ENCODE measurements around the gene ISY1.
A peak's percentile ranks its signal among the peaks of the same experiment; 100 is the strongest.
"Not testable (repeated sequence)": the region's sequence is repeated elsewhere in the genome, so short reads cannot be mapped to it uniquely, and the experiment has no call there.

Gene ISY1

DNA sequence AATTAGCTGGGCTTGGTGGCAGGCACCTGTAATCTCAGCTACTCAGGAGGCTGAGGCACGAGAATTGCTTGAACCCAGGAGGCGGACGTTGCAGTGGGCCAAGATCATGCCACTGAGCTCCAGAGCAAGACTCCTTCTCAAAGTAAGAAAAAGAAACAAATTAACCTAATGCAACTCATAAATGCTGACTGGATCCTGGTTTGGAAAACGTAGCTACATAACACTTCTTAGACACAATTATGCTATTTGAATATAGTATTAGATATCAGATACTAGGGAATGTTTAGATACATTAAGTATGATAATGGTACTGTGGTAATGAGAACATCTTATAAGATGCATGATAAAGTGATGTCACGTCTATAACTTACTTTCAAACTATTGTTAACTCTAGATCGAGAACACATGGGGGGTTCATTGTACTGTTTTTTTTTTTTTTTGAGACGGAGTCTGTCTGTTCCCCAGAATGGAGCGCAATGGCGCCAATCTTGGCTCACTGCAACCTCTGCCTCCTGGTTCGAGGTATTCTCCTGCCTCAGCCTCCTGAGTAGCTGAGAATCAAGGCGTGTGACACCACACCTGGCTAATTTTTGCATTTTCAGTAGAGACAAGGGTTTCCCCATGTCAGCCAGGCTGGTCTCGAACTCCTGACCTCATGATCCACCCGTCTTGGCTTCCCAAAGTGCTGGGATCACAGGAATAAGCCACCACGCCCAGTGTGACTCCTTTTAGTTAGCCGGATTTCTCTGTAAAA, 5.9 kb upstream of the ISY1 start:
- no peak for DNase-seq (ENCODE audit: low spot score)

GRCh38 chr3:129165594-129165993, 4.7 kb upstream of the ISY1 start:
- not testable (repeated sequence) for DNase-seq (ENCODE audit: low spot score)

GRCh38 chr3:129164500-129164899, 3.6 kb upstream of the ISY1 start:
- DNase-seq (ENCODE audit: low spot score) = no peak

DNA sequence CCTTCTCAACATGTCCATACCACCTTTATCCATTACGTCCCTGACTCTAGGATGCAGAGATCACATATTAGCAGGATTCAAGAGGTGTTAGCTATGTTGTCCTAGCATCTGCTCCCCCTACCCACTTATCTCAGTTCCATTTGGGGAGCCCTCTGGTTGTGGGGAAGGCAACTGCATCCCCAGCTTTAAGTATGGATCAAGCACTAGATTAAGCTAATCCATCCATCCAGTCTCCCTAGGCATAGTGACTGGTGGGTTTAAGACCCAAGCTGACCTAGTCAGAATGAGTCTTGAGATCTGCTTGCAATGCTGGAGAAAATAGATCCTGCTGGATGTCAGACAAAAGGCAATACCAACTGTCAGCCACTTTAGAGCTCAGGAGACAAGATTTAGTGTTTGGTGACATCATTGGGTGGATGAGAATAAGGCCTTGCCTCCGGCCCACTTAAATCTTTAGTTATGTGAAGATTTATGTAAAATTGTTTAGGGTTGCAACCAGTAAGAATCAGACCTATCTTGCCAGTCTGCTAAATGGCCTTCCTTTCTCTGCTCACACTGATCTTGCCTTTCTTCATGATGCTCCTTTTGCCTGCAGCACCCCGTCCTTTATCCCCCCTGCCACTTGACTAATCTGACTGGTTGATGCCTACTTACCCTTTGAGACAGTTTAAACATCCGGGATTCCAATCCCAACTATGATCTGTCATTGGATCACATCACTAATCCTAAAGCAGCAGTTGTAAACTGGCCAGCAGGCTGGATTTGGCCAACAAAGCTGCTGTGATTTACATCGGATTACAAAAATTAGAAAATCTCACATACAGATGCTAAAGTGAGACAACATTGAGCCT, 2.1 kb upstream of the ISY1 start:
- DNase-seq (ENCODE audit: low spot score) = no peak

GRCh38 chr3:129161860-129162271, 1.0 kb upstream of the ISY1 start:
- DNase-seq (ENCODE audit: low spot score) = peak; percentile 26

DNA sequence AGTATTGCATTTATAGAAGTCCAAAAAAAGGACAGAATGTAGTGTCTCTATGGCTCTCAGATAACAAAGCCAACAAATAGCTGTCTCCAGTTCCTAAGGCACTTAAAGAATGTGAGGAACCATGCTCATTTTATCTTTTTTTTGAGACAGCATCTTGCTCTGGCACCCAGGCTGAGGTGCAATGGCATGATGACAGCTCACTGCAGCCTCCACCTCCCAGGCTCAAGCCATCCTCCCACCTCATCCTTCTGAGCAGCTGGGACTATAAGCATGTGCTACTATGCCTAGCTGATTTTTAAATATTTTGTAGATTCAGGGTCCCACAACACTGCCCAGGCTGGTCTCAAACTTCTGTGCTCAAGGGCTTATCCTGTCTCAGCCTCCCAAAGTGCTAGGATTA, 16.1 kb downstream of the ISY1 start:
- no peak for DNase-seq (ENCODE audit: low spot score)

DNA sequence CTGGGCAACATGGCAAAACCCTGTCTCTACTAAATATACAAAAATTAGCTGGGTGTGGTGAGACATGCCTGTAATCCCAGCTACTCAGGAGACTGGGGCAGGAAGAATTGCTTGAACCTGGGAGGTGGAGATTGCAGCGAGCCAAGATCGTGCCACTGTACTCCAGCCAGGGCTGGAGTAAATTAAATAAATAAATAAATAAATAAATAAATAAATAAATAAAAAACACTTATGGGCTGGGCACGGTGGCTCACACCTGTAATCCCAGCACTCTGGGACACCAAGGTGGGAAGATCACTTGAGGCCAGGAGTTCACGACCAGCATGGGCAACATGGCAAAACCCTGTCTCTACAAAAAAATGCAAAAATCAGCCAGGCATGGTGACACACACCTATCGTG, 19.9 kb downstream of the ISY1 start:
- DNase-seq (ENCODE audit: low spot score) = not testable (repeated sequence)

- no peak for DNase-seq (ENCODE audit: low spot score)
Measured at GRCh38 chr3:129139911-129140310, 21.0 kb downstream of the ISY1 start.

DNA sequence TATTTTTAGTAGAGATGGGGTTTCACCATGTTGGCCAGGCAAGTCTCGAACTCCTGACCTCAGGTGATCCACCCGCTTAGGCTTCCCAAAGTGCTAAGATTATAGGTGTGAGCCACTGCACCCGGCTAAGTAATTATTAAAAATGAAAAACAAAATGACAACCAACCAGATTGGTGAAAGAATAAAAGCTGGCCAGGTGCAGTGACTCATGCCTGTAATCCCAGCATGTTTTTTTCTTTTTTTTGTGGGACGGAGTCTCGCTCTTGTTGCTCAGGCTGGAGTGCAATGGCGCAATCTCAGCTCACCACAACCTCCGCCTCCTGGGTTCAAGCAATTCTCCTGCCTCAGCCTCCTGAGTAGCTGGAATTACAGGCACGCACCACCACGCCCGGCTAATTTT, 24.6 kb downstream of the ISY1 start:
- DNase-seq (ENCODE audit: low spot score) = not testable (repeated sequence)

- DNase-seq (ENCODE audit: low spot score) = no peak
Measured at GRCh38 chr3:129132097-129132866, 28.6 kb downstream of the ISY1 start.

- DNase-seq (ENCODE audit: low spot score) = no peak
Measured at GRCh38 chr3:129131465-129132088, 29.3 kb downstream of the ISY1 start.

- DNase-seq (ENCODE audit: low spot score) = no peak
Measured at GRCh38 chr3:129130291-129130813, 30.5 kb downstream of the ISY1 start.

DNA sequence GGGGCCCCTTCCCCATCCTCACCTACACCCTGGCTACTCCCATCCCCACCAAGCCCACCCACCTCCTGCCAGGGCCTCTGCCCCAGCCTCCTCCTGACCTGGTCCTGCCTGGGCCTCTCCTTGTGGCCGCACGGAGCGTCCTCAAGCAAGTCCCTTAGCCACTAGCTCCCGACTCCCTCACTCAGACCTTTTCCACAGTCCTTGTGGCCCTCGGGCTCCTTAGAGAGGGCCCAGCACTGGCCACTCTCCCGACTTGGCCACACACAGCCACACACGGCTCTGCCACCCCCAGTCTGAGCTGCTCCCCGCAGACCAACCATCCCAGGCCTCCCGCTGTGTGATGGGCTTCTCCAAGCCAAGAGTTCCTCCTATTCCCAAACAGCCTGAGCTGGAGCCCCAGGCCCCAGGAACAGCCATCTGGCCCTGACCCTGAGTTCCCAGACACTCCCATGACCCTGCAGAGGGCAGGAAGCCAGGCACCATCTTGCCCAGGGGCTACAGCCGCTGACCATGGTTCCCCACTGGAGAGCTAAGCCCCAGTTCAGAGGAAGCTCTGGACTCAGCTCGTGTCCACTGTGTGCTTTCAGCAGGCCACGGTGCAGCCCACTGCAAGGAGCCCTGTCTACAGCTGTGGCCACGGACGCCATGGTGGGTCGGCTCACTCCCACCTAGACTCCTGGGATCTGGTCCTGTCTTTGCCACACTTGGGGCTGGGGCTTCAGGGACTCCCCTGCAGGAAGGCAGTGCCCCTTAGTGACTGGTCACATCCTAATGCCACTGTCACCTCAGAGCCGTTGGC, 32.3 kb downstream of the ISY1 start:
- DNase-seq (ENCODE audit: low spot score) = no peak

DNA sequence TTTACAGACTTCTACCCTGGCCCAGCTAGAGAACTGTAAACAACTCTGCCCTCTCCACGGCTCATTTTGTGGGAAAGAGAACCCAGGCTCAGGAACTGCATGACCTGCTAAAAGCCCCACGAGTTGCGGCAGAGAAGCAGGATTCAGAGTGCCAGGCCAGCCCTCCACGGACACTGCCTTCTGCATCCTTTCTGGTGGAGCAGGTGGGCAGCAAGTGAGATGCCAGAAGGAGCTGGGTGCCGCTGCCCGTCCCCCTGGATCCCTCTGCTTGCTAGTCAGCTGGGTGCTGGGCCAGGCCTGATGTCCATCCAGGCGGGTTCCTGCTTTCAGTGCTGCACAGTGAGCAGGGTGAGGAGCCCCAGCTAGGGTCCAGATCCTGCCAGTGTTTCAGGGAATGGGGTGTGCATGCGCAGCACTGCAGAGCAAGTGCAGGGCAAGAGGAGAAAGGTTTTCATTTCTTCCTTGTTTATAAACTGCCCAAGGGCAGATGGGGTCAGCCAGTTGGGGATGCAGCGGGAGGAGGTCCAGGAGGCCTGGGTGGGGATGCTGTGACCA, 34.1 kb downstream of the ISY1 start:
- no peak for DNase-seq (ENCODE audit: low spot score)

- peak; percentile 29 for DNase-seq (ENCODE audit: low spot score)
Measured at GRCh38 chr3:129123314-129124060, 37.4 kb downstream of the ISY1 start.

- no peak for DNase-seq (ENCODE audit: low spot score)
Measured at GRCh38 chr3:129122412-129123011, 38.4 kb downstream of the ISY1 start.

DNA sequence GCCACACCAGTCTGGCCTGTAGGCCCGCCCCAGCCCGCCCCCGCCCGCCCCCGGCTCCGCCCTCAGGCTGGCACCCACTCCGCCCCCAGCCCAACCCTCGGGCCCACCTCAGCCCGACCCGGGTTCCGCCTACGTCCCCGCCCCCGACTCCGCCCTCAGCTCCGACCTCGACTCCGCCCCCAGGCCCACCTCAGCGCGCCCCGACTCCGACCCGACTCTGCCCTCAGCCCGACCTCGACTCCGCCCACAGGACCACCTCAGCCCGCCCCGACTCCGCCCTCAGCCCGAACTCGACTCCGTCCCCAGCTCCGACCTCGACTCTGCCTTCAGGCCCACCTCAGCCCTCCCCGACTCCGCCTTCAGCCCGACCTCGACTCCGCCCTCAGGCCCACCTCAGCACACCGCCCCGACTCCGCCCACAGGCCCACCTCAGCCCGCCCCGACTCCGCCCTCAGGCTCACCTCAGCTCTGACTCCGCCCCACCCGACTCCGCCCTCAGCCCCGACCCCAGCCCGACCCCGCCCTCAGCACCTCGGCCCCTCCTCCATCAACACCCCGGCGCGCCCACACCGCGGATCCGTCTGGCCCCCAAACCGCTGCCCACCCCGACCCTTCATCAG, 39.0 kb downstream of the ISY1 start, which contains the start of gene RAB43:
Gene RAB43 (minus strand): TSS at position 13 of the 620 bp plus-strand sequence. CDS start 315 bp downstream, outside the sequence.
- peak; percentile 97 for DNase-seq (ENCODE audit: low spot score)

DNA sequence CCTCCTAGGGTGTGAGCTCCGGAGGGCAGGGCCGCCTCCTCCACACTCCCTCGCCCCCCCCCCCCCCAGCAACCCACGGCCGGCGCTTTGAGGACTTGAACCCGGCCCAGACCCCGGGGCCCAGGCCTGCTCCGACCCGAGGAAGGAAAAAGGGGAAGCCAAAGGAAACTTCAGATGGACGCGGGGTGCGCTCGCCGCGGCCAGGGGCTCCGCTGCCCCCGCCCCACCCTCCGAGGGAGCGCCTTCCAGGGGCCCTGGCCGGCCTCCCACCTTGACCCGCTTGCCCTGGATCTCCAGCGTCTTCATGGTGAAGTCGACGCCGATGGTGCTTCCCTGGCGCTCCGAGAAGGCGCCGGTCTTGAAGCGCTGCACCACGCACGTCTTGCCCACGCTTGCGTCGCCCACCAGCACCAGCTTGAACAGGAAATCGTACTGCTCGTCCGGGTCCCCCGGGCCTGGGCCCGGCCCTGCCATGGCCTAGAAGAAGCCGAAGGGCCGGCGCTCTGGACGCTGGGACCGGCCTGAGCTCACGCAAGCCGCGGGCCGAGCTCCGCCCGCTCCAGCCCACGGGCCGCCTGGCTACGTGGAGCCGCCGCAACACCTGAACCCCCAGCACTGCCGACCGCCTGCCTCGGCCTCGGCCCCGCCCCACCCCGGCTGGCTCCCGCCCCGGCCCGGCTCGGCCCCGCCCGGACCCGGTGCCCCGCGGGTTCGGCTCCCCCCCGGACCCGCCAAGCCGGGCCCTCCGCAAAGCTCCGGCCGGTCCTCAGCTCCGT, 39.7 kb downstream of the ISY1 start:
- no peak for DNase-seq (ENCODE audit: low spot score)
